AG09309 (cell line): ENCODE data around the gene SGF29.
"Not testable (repeated sequence)": the region's sequence is repeated elsewhere in the genome, so short reads cannot be mapped to it uniquely, and the experiment has no call there.

Experiments
- DNase-seq: peaks from one replicate; pipeline ENCODE4 v3.0.0-alpha.2; 2010; ENCODE audit warnings: low read depth
- H3K4me3 ChIP-seq: 2 replicates; pipeline ENCODE4 v1.5.1; 2011; ENCODE audit warnings: mild to moderate bottlenecking, low read depth, low read length, moderate library complexity; ENCODE audit not compliant: control insufficient read depth
- TF ChIP-seq, protein P1 (sequence below): IDR thresholded peaks from 2 replicates; pipeline ENCODE4 v1.5.1; 2011; ENCODE audit warnings: mild to moderate bottlenecking, low read depth, low read length, inconsistent platforms; ENCODE audit not compliant: insufficient read depth, control insufficient read depth; ENCODE audit errors: missing control alignments

Gene SGF29

DNA sequence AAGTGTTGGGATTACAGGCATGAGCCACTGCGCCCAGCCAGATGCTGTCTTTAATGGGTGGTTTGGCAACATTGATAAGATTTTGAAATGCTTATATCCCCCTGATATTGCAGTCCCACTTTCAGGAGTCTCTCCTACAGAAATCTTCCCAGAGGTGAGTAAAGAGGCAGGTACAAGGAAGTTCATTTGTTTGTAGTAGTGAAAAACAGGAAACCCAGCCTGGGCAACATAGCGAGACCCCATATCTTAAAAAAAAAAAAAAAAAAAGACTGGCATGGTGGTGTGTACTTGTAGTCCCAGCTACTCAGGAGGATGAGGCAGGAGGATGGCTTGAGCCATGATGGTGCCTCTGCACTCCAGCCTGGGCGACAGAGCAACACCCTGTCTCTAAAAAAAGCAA, 8.7 kb upstream of the SGF29 start:
- no peak overlapping the region for H3K4me3 ChIP-seq
- DNase-seq: no peak
- TF ChIP-seq, protein P1, sequence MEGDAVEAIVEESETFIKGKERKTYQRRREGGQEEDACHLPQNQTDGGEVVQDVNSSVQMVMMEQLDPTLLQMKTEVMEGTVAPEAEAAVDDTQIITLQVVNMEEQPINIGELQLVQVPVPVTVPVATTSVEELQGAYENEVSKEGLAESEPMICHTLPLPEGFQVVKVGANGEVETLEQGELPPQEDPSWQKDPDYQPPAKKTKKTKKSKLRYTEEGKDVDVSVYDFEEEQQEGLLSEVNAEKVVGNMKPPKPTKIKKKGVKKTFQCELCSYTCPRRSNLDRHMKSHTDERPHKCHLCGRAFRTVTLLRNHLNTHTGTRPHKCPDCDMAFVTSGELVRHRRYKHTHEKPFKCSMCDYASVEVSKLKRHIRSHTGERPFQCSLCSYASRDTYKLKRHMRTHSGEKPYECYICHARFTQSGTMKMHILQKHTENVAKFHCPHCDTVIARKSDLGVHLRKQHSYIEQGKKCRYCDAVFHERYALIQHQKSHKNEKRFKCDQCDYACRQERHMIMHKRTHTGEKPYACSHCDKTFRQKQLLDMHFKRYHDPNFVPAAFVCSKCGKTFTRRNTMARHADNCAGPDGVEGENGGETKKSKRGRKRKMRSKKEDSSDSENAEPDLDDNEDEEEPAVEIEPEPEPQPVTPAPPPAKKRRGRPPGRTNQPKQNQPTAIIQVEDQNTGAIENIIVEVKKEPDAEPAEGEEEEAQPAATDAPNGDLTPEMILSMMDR: no peak

DNA sequence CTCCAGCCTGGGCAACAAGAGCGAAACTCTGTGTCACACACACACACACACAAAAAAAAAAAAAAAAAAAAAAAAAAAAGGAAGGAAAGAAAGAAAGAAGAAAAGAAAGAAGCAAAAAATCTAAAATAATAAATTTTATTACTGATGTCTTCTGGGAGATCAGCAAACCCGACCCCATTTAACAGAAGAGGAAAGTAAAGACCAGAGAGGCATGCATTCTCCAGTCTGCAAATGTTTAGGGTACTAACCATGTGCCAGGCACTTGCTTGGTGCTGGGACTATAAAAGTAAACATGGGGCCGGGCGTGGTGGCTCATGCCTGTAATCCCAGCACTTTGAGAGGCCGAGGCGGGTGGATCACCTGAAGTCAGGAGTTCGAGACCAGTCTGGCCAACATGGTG, 7.8 kb upstream of the SGF29 start:
- H3K4me3 ChIP-seq, DNase-seq: not testable (repeated sequence)

DNA sequence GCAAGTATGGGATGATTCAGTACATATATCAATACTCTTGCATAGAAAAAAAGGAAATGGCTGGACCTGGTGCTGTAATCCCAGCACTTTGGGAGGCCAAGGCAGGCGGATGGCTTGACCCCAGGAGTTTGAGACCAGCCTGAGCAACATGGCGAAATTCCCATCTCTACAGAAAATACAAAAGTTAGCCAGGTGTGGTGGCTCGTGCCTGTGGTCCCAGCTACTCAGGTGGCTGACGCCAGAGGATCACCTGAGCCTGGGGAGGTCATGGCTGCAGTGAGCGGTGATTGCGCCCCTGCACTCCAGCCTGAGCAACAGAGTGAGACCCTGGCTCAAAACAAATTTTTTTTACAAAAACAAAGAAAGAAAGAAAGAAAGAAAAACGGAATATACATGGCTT, 7.1 kb upstream of the SGF29 start:
- H3K4me3 ChIP-seq: no peak overlapping the region
- TF ChIP-seq, protein P1: no peak
- no peak for DNase-seq

- no peak for DNase-seq
- H3K4me3 ChIP-seq: no peak overlapping the region
- TF ChIP-seq, protein P1: no peak
These were observed 5.4 kb upstream of the SGF29 start for GRCh38 chr16:28548306-28548802.

- TF ChIP-seq, protein P1: peak; percentile 59
- DNase-seq: no peak
- H3K4me3 ChIP-seq: no peak overlapping the region
These were observed 4.3 kb upstream of the SGF29 start for GRCh38 chr16:28549301-28549899.

DNA sequence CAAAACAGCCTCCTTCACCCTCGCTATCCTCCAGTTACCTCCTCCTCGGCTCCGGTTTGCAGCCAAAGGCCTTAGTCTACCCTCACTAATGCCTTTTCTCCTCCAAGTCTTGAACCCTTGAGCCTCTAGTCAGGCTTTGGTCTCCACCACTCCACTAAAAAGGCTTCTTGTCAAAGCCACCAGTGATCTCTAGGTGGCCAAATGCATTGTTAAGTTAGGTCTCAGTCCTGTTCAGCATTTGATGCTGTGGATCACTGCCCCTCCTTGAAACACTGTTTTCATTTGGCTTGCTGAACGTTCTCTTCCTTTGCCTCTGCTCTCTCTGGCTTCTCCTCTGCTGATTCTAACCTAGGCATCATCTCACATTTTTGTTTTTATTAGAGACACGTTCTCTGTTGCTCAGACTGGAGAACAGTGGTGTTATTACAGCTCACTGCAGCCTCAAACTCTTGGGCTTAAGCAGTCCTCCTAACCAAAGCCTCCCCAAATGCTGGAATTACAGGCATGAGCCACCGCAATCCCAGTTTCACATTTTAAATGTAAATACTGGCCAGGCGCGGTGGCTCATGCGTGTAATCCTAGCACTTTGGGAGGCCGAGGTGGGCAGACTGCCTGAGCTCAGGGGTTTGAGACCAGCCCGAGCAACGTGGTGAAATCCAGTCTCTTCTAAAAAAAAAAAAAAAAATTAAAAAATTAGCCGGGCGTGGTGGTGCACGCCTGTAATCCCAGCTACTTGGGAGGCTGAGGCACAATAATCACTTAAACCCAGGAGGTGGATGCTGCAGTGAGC, 1.1 kb downstream of the SGF29 start:
- TF ChIP-seq, protein P1: no peak
- DNase-seq: no peak
- H3K4me3 ChIP-seq: peak overlapping the region; percentile 47

DNA sequence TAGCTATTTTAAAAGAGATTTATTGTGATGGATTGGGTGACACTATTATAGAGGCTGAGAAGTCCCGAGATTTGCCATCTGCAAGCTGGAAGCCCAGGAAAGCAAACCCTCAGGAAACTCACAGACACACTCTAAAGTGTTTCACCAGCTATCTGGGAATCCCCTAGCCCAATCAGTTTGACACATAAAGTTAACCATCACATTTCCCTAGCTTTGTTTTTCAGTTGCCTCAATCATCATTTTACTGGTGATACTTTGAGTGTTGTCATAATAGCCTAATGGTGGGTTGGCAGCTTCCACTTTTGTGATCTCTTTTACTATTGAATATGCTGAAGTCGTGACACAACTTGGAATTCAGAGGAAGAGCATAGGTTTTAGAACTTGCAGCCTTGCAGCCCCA, 1.8 kb downstream of the SGF29 start:
- no peak overlapping the region for H3K4me3 ChIP-seq
- TF ChIP-seq, protein P1: no peak

More for the DNA sequence above, 1.8 kb downstream of the SGF29 start:
- DNase-seq: no peak
